Naive B cell (primary cell): Measurements from ENCODE around the gene TNFSF9. TPM values are rescaled to one million over a fixed set of nuclear protein-coding genes. Genes with fewer than 3 reads are reported as not detected.

Source experiments
- ATAC-seq, 2 donors: fragments of 150-1000 bp; cut with Tn5 transposase; 2 replicates each; pipeline ENCODE4 v1.10.0; 2021; ENCODE audit warnings: low read depth in 2 of 2, mild to moderate bottlenecking in 2 of 2, moderate library complexity in 2 of 2
- DNase-seq: peaks from one replicate; pipeline ENCODE4 v3.0.0; 2022
- H3K27ac Mint-ChIP-seq, 6 donors: one replicate each; pipeline ENCODE4 v1.8.0; 2020 to 2022; ENCODE audit warnings: mild to moderate bottlenecking in 6 of 6, mixed read lengths in 6 of 6, moderate library complexity in 5 of 6, inconsistent platforms in 2 of 6
- H3K27me3 Mint-ChIP-seq, 3 donors: one replicate each; pipeline ENCODE4 v1.8.0; 2021 to 2022; ENCODE audit warnings: mixed read lengths in 3 of 3, mild to moderate bottlenecking in 1 of 3
- H3K36me3 Mint-ChIP-seq, 2 donors: one replicate each; pipeline ENCODE4 v1.8.0; 2020 to 2022; ENCODE audit warnings: mixed read lengths in 2 of 2, inconsistent platforms in 1 of 2, mild to moderate bottlenecking in 1 of 2
- H3K4me1 Mint-ChIP-seq, 3 donors: one replicate each; pipeline ENCODE4 v1.8.0; 2020 to 2022; ENCODE audit warnings: mixed read lengths in 3 of 3, inconsistent platforms in 1 of 3, mild to moderate bottlenecking in 1 of 3, moderate library complexity in 1 of 3
- H3K4me3 Mint-ChIP-seq, 8 donors: one replicate each; pipeline ENCODE4 v1.8.0; 2020 to 2022; ENCODE audit warnings: mild to moderate bottlenecking in 8 of 8, mixed read lengths in 8 of 8, moderate library complexity in 8 of 8, inconsistent platforms in 2 of 8
- H3K9me3 Mint-ChIP-seq, 7 donors: one replicate each; pipeline ENCODE4 v1.8.0; 2020 to 2022; ENCODE audit warnings: mixed read lengths in 7 of 7, mild to moderate bottlenecking in 5 of 7, inconsistent platforms in 2 of 7, moderate library complexity in 1 of 7
- polyA plus RNA-seq, 6 donors: library from polyadenylated mRNA; unstranded; fragments of 300-500 nt; fragmentation: Illumina TruSeq; gene quantifications; one replicate each; pipeline ENCODE4 v1.2.3, GENCODE V29; 2021; ENCODE audit warnings: low read depth in 6 of 6

The TNFSF9 gene
- polyA plus RNA-seq, 6 donors from 2014 or later = 0.67 to 6.7 (median 1.1) TPM

GRCh38 chr19:6516018-6516658 lies 14.7 kb upstream of the TNFSF9 start:
- peak overlapping the region; percentile 26 to 93 (median 68) for H3K27ac Mint-ChIP-seq
- H3K36me3 Mint-ChIP-seq = no peaks in the 10 kb centered on the region
- DNase-seq (peak; percentile 29), ATAC-seq (peak; percentile 13 to 22)
- no peaks in the 10 kb centered on the region for H3K27me3 Mint-ChIP-seq
- H3K4me3 Mint-ChIP-seq = peak overlapping the region; percentile 86 to 97 (median 95)
- H3K4me1 Mint-ChIP-seq = peaks cover 36 to 39% (median 36%) of the 10 kb centered on the region in 3 donors
- no peaks in the 10 kb centered on the region for H3K9me3 Mint-ChIP-seq

- DNase-seq (peak; percentile 85), ATAC-seq (peak; percentile 68 to 76)
- no peaks in the 10 kb centered on the region for H3K27me3 Mint-ChIP-seq
- H3K4me1 Mint-ChIP-seq = peaks cover 38 to 44% (median 38%) of the 10 kb centered on the region in 3 donors
- H3K4me3 Mint-ChIP-seq = peak overlapping the region; percentile 86 to 97 (median 95)
- no peaks in the 10 kb centered on the region for H3K36me3 Mint-ChIP-seq
- no peaks in the 10 kb centered on the region for H3K9me3 Mint-ChIP-seq
- H3K27ac Mint-ChIP-seq = peak overlapping the region; percentile 78 to 96 (median 86)
Observed at GRCh38 chr19:6516659-6517291, 14.1 kb upstream of the TNFSF9 start.

- DNase-seq (peak; percentile 31), ATAC-seq (peak; percentile 24 to 28)
- Mint-ChIP-seq H3K4me3 (peak overlapping the region in 7 of 8 donors; percentile 56 to 97 (median 74)), H3K36me3 (no peaks in the 10 kb centered on the region), H3K27me3 (no peaks in the 10 kb centered on the region), H3K9me3 (no peaks in the 10 kb centered on the region), H3K27ac (peak overlapping the region in 5 of 6 donors; percentile 60 to 93 (median 90)), H3K4me1 (peaks cover 44 to 55% (median 48%) of the 10 kb centered on the region in 3 donors)
Observed at GRCh38 chr19:6518145-6518911, 12.5 kb upstream of the TNFSF9 start.

- peak overlapping the region in 4 of 6 donors; percentile 29 to 93 (median 50) for H3K27ac Mint-ChIP-seq
- ATAC-seq (no peak), DNase-seq (no peak)
- no peaks in the 10 kb centered on the region for H3K36me3 Mint-ChIP-seq
- no peaks in the 10 kb centered on the region for H3K9me3 Mint-ChIP-seq
- no peaks in the 10 kb centered on the region for H3K27me3 Mint-ChIP-seq
- H3K4me1 Mint-ChIP-seq = peaks cover 44 to 58% (median 48%) of the 10 kb centered on the region in 3 donors
- peak overlapping the region in 2 of 8 donors; percentile 36 to 41 for H3K4me3 Mint-ChIP-seq
Observed at GRCh38 chr19:6519289-6519688, 11.5 kb upstream of the TNFSF9 start.

GRCh38 chr19:6521718-6522646 lies 8.8 kb upstream of the TNFSF9 start:
- Mint-ChIP-seq H3K4me3 (peak overlapping the region; percentile 41 to 84 (median 72)), H3K36me3 (no peaks in the 10 kb centered on the region), H3K9me3 (no peaks in the 10 kb centered on the region), H3K27ac (peak overlapping the region; percentile 83 to 98 (median 96)), H3K4me1 (peaks cover 29 to 44% (median 35%) of the 10 kb centered on the region in 3 donors), H3K27me3 (no peaks in the 10 kb centered on the region)
- ATAC-seq (peak; percentile 67 to 80), DNase-seq (peak; percentile 67)

- no peak for DNase-seq
- ATAC-seq = no peak
- Mint-ChIP-seq H3K4me1 (peaks cover 24 to 40% (median 29%) of the 10 kb centered on the region in 3 donors), H3K9me3 (no peaks in the 10 kb centered on the region), H3K4me3 (peak overlapping the region in 2 of 8 donors; percentile 58 to 84), H3K36me3 (no peaks in the 10 kb centered on the region), H3K27ac (peak overlapping the region; percentile 82 to 98 (median 92)), H3K27me3 (no peaks in the 10 kb centered on the region)
Observed at GRCh38 chr19:6522712-6523111, 8.1 kb upstream of the TNFSF9 start.

- Mint-ChIP-seq H3K4me1 (peaks cover 21 to 42% (median 22%) of the 10 kb centered on the region in 3 donors), H3K4me3 (no peak overlapping the region), H3K9me3 (no peaks in the 10 kb centered on the region), H3K36me3 (no peaks in the 10 kb centered on the region), H3K27me3 (peaks cover 2 to 5% (median 3%) of the 10 kb centered on the region in 3 donors), H3K27ac (no peak overlapping the region)
- ATAC-seq (no peak), DNase-seq (no peak)
Observed at GRCh38 chr19:6524311-6524710, 6.5 kb upstream of the TNFSF9 start.

- ATAC-seq = peak; percentile 54 to 64
- Mint-ChIP-seq H3K4me1 (peaks cover 43 to 57% (median 44%) of the 10 kb centered on the region in 3 donors), H3K27me3 (peaks cover 25 to 38% (median 36%) of the 10 kb centered on the region in 3 donors), H3K9me3 (peaks cover 0 to 5% (median 0%) of the 10 kb centered on the region in 7 donors), H3K4me3 (peak overlapping the region in 7 of 8 donors; percentile 7 to 63 (median 29)), H3K27ac (peak overlapping the region; percentile 13 to 97 (median 83)), H3K36me3 (no peaks in the 10 kb centered on the region)
- no peak for DNase-seq
Observed at GRCh38 chr19:6527893-6528543, 2.8 kb upstream of the TNFSF9 start.

- peak overlapping the region in 5 of 8 donors; percentile 42 to 80 (median 66) for H3K4me3 Mint-ChIP-seq
- peak; percentile 25 to 43 for ATAC-seq
- H3K27ac Mint-ChIP-seq = peak overlapping the region in 4 of 6 donors; percentile 48 to 97 (median 82)
- no peaks in the 10 kb centered on the region for H3K36me3 Mint-ChIP-seq
- H3K27me3 Mint-ChIP-seq = peaks cover 25 to 40% (median 38%) of the 10 kb centered on the region in 3 donors
- H3K4me1 Mint-ChIP-seq = peaks cover 44 to 53% (median 45%) of the 10 kb centered on the region in 3 donors
- no peak for DNase-seq
- H3K9me3 Mint-ChIP-seq = peaks cover 0 to 5% (median 0%) of the 10 kb centered on the region in 7 donors
Observed at GRCh38 chr19:6528544-6529121, 2.2 kb upstream of the TNFSF9 start.

GRCh38 chr19:6529351-6529750 lies 1.5 kb upstream of the TNFSF9 start:
- peaks cover 25 to 47% (median 45%) of the 10 kb centered on the region in 3 donors for H3K27me3 Mint-ChIP-seq
- H3K27ac Mint-ChIP-seq = peak overlapping the region in 1 of 6 donors; percentile 83
- DNase-seq (no peak), ATAC-seq (no peak)
- peak overlapping the region in 6 of 8 donors; percentile 17 to 92 (median 77) for H3K4me3 Mint-ChIP-seq
- peaks cover 45 to 56% (median 51%) of the 10 kb centered on the region in 3 donors for H3K4me1 Mint-ChIP-seq
- no peaks in the 10 kb centered on the region for H3K36me3 Mint-ChIP-seq
- H3K9me3 Mint-ChIP-seq = peaks cover 0 to 5% (median 0%) of the 10 kb centered on the region in 7 donors

- DNase-seq = no peak
- Mint-ChIP-seq H3K36me3 (no peaks in the 10 kb centered on the region), H3K27me3 (peaks cover 25 to 48% (median 48%) of the 10 kb centered on the region in 3 donors), H3K9me3 (peaks cover 0 to 5% (median 0%) of the 10 kb centered on the region in 7 donors), H3K4me3 (peak overlapping the region; percentile 17 to 92 (median 84)), H3K4me1 (peaks cover 45 to 56% (median 53%) of the 10 kb centered on the region in 3 donors), H3K27ac (peak overlapping the region in 3 of 6 donors; percentile 58 to 91 (median 83))
- ATAC-seq = no peak
Observed at GRCh38 chr19:6529937-6530385, 865 bp upstream of the TNFSF9 start.
